Ishikawa (cell line): ENCODE measurements around the gene UBC.

Experiments
- CEBPB ChIP-seq: IDR thresholded peaks from 2 replicates; pipeline ENCODE4 v1.6.1; 2012
- CREB1 ChIP-seq: IDR thresholded peaks from 2 replicates; pipeline ENCODE4 v1.6.1; 2012; ENCODE audit warnings: low read depth
- EGR1 ChIP-seq: IDR thresholded peaks from 2 replicates; pipeline ENCODE4 v1.6.1; 2012
- EP300 ChIP-seq: IDR thresholded peaks from 2 replicates; pipeline ENCODE4 v1.6.1; 2012; ENCODE audit warnings: borderline replicate concordance
- FOXM1 ChIP-seq: IDR thresholded peaks from 2 replicates; pipeline ENCODE4 v1.6.1; 2012; ENCODE audit warnings: low read depth, borderline replicate concordance
- NFIC ChIP-seq: IDR thresholded peaks from 2 replicates; pipeline ENCODE4 v1.6.1; 2012
- RAD21 ChIP-seq: IDR thresholded peaks from 2 replicates; pipeline ENCODE4 v1.6.1; 2012; ENCODE audit warnings: low read depth
- TAF1 ChIP-seq: IDR thresholded peaks from 2 replicates; pipeline ENCODE4 v1.6.1; 2012; ENCODE audit warnings: low read depth, mild to moderate bottlenecking
- TCF12 ChIP-seq: IDR thresholded peaks from 2 replicates; pipeline ENCODE4 v1.6.1; 2012; ENCODE audit warnings: low read depth
- TEAD4 ChIP-seq: IDR thresholded peaks from 2 replicates; pipeline ENCODE4 v1.6.1; 2012
- USF1 ChIP-seq: IDR thresholded peaks from 2 replicates; pipeline ENCODE4 v1.6.1; 2012
- YY1 ChIP-seq: IDR thresholded peaks from 2 replicates; pipeline ENCODE4 v1.6.1; 2012; ENCODE audit warnings: low read depth
- ZBTB7A ChIP-seq: IDR thresholded peaks from 2 replicates; pipeline ENCODE4 v1.6.1; 2012; ENCODE audit warnings: low read depth
- TF ChIP-seq, protein P1 (sequence below): IDR thresholded peaks from 2 replicates; pipeline ENCODE4 v1.6.1; 2012
- TF ChIP-seq, protein P2 (sequence below): IDR thresholded peaks from 2 replicates; pipeline ENCODE4 v1.6.1; 2012; ENCODE audit warnings: low read depth, mild to moderate bottlenecking

The UBC gene

DNA sequence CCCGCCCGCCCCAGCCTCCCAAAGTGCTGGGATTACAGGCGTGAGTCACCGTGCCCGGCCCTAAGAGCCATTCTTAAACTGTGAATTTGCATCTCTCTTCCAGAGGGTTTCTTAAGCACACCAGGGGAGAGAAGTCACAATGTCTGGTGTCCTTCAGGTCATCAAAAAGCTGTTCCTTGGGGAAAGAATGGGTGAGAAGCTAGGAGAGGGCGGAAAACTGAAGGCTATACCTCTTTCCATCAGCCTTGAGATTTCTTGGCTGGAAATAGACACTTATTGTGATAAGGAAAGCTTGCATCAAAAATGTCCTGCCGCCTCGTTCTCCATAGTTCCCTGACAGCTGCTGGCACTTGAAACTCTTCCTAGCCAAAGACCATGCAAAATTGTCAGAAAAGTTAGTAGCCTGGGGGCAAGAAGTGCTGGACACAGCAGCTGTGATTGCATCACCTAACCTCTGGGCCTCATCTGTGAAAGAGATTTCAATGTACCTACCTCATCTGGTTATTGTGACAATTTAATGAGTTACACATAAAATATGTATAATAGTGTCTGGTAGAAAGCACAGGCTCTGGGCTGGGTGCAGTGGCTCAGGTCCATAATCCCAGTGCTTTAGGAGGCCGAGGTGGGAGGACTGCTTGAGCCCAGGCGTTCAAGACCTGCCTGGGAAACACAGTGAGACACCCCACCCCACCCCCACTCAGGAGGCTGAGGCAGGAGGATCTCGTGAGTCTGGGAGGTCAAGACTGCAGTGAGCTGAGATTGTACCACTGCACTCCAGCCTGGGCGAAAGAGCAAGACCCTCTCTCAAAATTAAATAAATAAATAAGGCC, 9.7 kb upstream of the UBC start:
- TF ChIP-seq FOXM1 (no peak), CEBPB (peak; percentile 65), EP300 (peak; percentile 10; the same call in 1 of the 2 replicates), CREB1 (no peak)

- TF ChIP-seq, protein P1, sequence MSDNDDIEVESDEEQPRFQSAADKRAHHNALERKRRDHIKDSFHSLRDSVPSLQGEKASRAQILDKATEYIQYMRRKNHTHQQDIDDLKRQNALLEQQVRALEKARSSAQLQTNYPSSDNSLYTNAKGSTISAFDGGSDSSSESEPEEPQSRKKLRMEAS: peak; percentile 68
- TF ChIP-seq EP300 (peak; percentile 30; the same call in 1 of the 2 replicates), CEBPB (peak; percentile 58), FOXM1 (no peak), TCF12 (no peak), TEAD4 (peak; percentile 93), YY1 (peak; percentile 41; the same call in 1 of the 2 replicates)
Measured at GRCh38 chr12:124921200-124922031, 7.0 kb upstream of the UBC start.

DNA sequence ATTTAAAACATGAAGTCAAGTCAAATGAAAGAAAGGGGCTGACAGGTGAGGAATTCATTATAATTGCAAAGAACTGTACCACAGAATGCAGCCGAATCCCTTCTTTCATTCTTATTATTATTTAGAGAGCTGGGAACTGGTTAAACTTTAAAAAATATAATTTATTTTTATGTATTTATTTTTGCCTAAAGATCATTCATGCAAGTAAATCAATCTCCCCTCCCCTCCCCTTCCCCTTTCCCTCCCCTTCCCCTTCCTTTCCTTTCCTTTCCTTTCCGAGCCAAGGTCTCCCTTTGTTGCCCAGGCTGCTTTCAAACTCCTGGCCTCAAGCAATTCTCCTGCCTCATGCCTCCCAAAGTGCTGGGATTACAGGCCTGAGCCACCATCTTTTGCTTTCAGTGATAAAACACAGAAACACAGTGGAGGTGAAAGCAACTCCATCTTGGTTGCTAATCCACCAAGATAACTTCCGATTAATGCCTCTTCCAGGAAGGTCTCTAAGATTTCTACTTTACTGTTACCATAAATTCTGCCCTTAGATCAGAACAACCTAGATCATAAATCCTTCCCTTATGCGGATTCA, 6.0 kb upstream of the UBC start:
- TF ChIP-seq RAD21 (no peak), TEAD4 (no peak), USF1 (no peak), EGR1 (no peak)

GRCh38 chr12:124919521-124920352, 5.3 kb upstream of the UBC start:
- no peak for TF ChIP-seq EP300
- TF ChIP-seq ZBTB7A: no peak
- TF ChIP-seq TCF12: no peak
- TF ChIP-seq RAD21: no peak
- no peak for TF ChIP-seq TEAD4
- no peak for TF ChIP-seq CEBPB
- TF ChIP-seq, protein P2, sequence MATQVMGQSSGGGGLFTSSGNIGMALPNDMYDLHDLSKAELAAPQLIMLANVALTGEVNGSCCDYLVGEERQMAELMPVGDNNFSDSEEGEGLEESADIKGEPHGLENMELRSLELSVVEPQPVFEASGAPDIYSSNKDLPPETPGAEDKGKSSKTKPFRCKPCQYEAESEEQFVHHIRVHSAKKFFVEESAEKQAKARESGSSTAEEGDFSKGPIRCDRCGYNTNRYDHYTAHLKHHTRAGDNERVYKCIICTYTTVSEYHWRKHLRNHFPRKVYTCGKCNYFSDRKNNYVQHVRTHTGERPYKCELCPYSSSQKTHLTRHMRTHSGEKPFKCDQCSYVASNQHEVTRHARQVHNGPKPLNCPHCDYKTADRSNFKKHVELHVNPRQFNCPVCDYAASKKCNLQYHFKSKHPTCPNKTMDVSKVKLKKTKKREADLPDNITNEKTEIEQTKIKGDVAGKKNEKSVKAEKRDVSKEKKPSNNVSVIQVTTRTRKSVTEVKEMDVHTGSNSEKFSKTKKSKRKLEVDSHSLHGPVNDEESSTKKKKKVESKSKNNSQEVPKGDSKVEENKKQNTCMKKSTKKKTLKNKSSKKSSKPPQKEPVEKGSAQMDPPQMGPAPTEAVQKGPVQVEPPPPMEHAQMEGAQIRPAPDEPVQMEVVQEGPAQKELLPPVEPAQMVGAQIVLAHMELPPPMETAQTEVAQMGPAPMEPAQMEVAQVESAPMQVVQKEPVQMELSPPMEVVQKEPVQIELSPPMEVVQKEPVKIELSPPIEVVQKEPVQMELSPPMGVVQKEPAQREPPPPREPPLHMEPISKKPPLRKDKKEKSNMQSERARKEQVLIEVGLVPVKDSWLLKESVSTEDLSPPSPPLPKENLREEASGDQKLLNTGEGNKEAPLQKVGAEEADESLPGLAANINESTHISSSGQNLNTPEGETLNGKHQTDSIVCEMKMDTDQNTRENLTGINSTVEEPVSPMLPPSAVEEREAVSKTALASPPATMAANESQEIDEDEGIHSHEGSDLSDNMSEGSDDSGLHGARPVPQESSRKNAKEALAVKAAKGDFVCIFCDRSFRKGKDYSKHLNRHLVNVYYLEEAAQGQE: no peak
- TF ChIP-seq CREB1: no peak
- no peak for TF ChIP-seq EGR1
- no peak for TF ChIP-seq FOXM1

DNA sequence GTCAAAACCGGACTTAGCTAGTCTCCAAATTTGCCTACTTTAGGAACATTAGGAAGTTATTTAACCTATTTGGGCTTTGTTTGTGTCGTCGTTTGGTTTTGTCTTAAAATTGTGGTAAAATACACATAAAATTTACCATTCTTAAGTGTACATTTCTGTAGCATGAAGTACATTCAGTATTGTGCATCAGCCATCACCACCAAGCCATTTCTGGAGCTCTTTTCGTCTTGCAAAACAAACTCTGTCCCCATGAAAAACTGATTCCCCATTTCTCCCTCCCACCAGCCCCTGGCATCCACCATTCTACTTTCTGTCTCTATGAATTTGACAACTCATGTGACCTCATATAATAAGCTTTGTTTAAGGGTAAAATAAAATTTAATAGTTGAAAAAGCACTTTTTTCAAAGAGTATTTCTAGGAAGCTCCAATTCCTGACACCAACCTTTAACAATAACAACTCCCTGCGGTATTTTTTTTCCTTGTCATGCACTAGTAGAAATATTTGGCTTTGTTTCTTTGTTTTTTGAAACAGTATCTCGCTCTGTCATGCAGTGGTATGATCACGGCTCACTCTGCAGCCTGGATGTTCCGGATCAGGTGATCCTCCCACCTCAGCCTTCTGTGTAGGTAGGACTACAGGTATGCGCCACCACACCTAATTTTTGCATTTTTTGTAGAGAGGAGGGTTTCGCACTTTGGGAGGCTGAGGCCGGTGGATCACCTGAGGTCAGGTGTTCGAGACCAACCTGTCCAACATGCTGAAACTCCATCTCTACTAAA, 3.6 kb upstream of the UBC start:
- TF ChIP-seq EGR1 (no peak), FOXM1 (no peak), USF1 (peak; percentile 71; the same call in 1 of the 2 replicates), EP300 (peak; percentile 50; the same call in 1 of the 2 replicates), TCF12 (peak; percentile 57; the same call in 1 of the 2 replicates), ZBTB7A (no peak), TEAD4 (peak; percentile 51)
- TF ChIP-seq, protein P1: peak; percentile 33; the same call in 1 of the 2 replicates

GRCh38 chr12:124917135-124917840, 2.8 kb upstream of the UBC start:
- TF ChIP-seq USF1 (peak; percentile 37; the same call in 1 of the 2 replicates), YY1 (peak; percentile 64; the same call in 1 of the 2 replicates), TCF12 (peak; percentile 81), EGR1 (peak; percentile 30; the same call in 1 of the 2 replicates), TAF1 (peak; percentile 75; the same call in 1 of the 2 replicates), NFIC (peak; percentile 89), ZBTB7A (0 out of 2 replicates have a peak, but pooled peaks have one; percentile 27), RAD21 (peak; percentile 13; the same call in 1 of the 2 replicates), CEBPB (peak; percentile 99), EP300 (peak; percentile 88), FOXM1 (peak; percentile 69; the same call in 1 of the 2 replicates), CREB1 (no peak), TEAD4 (peak; percentile 88)
- TF ChIP-seq, protein P1: 0 out of 2 replicates have a peak, but pooled peaks have one; percentile 51
- TF ChIP-seq, protein P2: no peak
